Smooth muscle cell (in vitro differentiated cells): ENCODE results near the gene CDIP1. TPM values are rescaled to one million over a fixed set of nuclear protein-coding genes. Genes with fewer than 3 reads are reported as not detected.

ENCODE experiments used
- DNase-seq: peaks from one replicate; lab custom pipeline; 2025; ENCODE audit not compliant: unreplicated experiment; lab: John Stamatoyannopoulos, UW
- H2AFZ ChIP-seq: fragments of 200-600 bp; sonication (generic); 2 replicates; pipeline ENCODE4 v1.6.0; 2016; ENCODE audit warnings: antibody characterized with exemption, low read depth, mild to moderate bottlenecking
- H3F3A ChIP-seq: fragments of 200-600 bp; sonication (generic); 2 replicates; pipeline ENCODE4 v1.6.0; 2017; ENCODE audit warnings: antibody characterized with exemption, low read depth
- H3K27ac ChIP-seq: fragments of 200-600 bp; sonication (generic); 2 replicates; pipeline ENCODE4 v1.5.1; 2016; ENCODE audit warnings: low read depth, mild to moderate bottlenecking
- H3K27me3 ChIP-seq: fragments of 200-600 bp; sonication (generic); 2 replicates; pipeline ENCODE4 v1.6.1; 2016; ENCODE audit warnings: low read depth, mild to moderate bottlenecking
- H3K36me3 ChIP-seq: fragments of 200-600 bp; sonication (generic); 2 replicates; pipeline ENCODE4 v1.5.1; 2016; ENCODE audit warnings: low read depth
- H3K4me1 ChIP-seq: fragments of 200-600 bp; sonication (generic); 2 replicates; pipeline ENCODE4 v1.5.1; 2016; ENCODE audit warnings: low read depth
- H3K4me2 ChIP-seq: fragments of 200-600 bp; sonication (generic); 2 replicates; pipeline ENCODE4 v1.6.0; 2016; ENCODE audit warnings: mild to moderate bottlenecking
- H3K4me3 ChIP-seq: fragments of 200-600 bp; sonication (generic); 2 replicates; pipeline ENCODE4 v1.5.1; 2016; ENCODE audit warnings: mild to moderate bottlenecking
- H3K79me2 ChIP-seq: fragments of 200-600 bp; sonication (generic); 2 replicates; pipeline ENCODE4 v1.6.0; 2016; ENCODE audit warnings: low read depth, mild to moderate bottlenecking
- H3K9ac ChIP-seq: fragments of 200-600 bp; sonication (generic); 2 replicates; pipeline ENCODE4 v1.6.0; 2016; ENCODE audit warnings: low read depth
- H3K9me3 ChIP-seq: fragments of 200-600 bp; sonication (generic); replicated peaks from 2 replicates; pipeline ENCODE4 v1.5.1; 2016; ENCODE audit warnings: low read depth
- H4K20me1 ChIP-seq: fragments of 200-600 bp; sonication (generic); 2 replicates; pipeline ENCODE4 v1.6.0; 2016; ENCODE audit warnings: low read depth
- WGBS: methylation state at CpG from one replicate; pipeline ENCODE4 v1.1.7; 2016; ENCODE audit warnings: low lambda C conversion rate; 5-methylcytosine and 5-hydroxymethylcytosine counted together
- polyA plus RNA-seq: library from polyadenylated mRNA; unstranded; fragments of >200 nt; fragmentation: Nextera tagmentation; extraction: Ambion mirVana; gene quantifications from 2 replicates; pipeline ENCODE4 v1.2.1, GENCODE V29; 2016
- total RNA-seq: library from RNA; depleted of rRNA; stranded (reverse); fragments of >200 nt; gene quantifications from 2 replicates; pipeline ENCODE4 v1.2.3, GENCODE V29; 2014
- TF ChIP-seq, protein P1 (sequence below): fragments of 200-600 bp; sonication (generic); IDR thresholded peaks from 2 replicates; pipeline ENCODE4 v1.5.1; 2017; ENCODE audit warnings: borderline replicate concordance, mild to moderate bottlenecking, antibody characterized with exemption; ENCODE audit not compliant: insufficient read depth, poor library complexity, severe bottlenecking

Gene CDIP1
- total and polyA plus RNA-seq, 2 experiments from 2014 or later = 19.7 to 36.9 TPM

DNA sequence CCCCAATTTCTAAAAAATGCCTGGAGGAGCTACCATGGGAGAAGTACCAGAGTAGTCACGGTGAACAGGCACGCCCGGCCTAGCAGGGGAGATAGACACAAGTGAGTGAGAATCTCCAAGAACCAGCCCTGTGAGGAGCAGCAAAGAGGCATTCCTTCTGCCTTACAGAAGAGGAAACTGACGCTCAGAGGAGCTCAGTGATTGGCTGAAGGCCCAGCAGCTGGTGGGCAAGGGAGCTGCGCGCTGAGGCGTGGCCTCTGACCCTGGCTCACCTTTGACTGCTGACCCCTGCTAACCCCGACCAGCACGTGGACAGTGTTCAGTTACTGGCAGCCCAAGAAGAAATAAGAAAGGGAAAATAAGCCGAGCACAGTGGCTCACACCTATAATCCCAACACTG, 19.4 kb upstream of the CDIP1 start:
- no peak for DNase-seq
- TF ChIP-seq, protein P1, sequence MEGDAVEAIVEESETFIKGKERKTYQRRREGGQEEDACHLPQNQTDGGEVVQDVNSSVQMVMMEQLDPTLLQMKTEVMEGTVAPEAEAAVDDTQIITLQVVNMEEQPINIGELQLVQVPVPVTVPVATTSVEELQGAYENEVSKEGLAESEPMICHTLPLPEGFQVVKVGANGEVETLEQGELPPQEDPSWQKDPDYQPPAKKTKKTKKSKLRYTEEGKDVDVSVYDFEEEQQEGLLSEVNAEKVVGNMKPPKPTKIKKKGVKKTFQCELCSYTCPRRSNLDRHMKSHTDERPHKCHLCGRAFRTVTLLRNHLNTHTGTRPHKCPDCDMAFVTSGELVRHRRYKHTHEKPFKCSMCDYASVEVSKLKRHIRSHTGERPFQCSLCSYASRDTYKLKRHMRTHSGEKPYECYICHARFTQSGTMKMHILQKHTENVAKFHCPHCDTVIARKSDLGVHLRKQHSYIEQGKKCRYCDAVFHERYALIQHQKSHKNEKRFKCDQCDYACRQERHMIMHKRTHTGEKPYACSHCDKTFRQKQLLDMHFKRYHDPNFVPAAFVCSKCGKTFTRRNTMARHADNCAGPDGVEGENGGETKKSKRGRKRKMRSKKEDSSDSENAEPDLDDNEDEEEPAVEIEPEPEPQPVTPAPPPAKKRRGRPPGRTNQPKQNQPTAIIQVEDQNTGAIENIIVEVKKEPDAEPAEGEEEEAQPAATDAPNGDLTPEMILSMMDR = no peak
- WGBS = 92% methylated on average over 10 of the region's 10 CpGs
- no peaks in the 10 kb centered on the region for H3K36me3 ChIP-seq
- no peak overlapping the region for H3K4me3 ChIP-seq
- H3K4me1 ChIP-seq = no peaks in the 10 kb centered on the region
- no peaks in the 10 kb centered on the region for H4K20me1 ChIP-seq
- H3K4me2 ChIP-seq = no peak overlapping the region
- H3K27ac ChIP-seq = no peak overlapping the region
- no peak overlapping the region for H2AFZ ChIP-seq
- H3K9me3 ChIP-seq = no peaks in the 10 kb centered on the region
- no peaks in the 10 kb centered on the region for H3K79me2 ChIP-seq
- H3K9ac ChIP-seq = no peak overlapping the region
- H3K27me3 ChIP-seq = no peaks in the 10 kb centered on the region
- no peaks in the 10 kb centered on the region for H3F3A ChIP-seq

DNA sequence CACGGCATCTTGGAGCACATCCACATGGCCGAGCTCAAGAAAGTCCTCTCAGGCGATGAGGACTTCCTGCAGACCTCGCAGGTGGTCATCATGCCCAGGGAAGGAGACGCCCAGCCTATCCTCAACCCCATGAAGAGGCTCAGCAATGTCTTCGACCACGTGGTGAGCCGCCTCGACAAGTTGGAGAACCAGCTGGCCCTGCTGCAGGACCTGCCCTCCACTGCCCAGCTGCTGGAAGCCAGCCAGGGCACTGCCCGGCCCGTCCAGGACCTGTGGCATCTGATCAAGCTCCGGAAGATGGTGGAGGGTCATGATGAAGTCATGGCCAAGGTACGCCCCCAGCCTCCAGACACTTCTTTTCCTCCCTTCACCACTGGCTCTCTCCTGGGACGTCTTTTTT, 18.0 kb upstream of the CDIP1 start:
- Histone ChIP-seq H3K9ac (no peak overlapping the region), H3K4me2 (no peak overlapping the region), H3K27me3 (no peaks in the 10 kb centered on the region), H2AFZ (no peak overlapping the region), H4K20me1 (no peaks in the 10 kb centered on the region), H3K79me2 (no peaks in the 10 kb centered on the region), H3F3A (no peaks in the 10 kb centered on the region), H3K36me3 (no peaks in the 10 kb centered on the region), H3K4me1 (no peaks in the 10 kb centered on the region), H3K4me3 (no peak overlapping the region), H3K9me3 (no peaks in the 10 kb centered on the region), H3K27ac (no peak overlapping the region)
- TF ChIP-seq, protein P1 = no peak
- 94% methylated on average over 14 of the region's 14 CpGs for WGBS
- DNase-seq = no peak

DNA sequence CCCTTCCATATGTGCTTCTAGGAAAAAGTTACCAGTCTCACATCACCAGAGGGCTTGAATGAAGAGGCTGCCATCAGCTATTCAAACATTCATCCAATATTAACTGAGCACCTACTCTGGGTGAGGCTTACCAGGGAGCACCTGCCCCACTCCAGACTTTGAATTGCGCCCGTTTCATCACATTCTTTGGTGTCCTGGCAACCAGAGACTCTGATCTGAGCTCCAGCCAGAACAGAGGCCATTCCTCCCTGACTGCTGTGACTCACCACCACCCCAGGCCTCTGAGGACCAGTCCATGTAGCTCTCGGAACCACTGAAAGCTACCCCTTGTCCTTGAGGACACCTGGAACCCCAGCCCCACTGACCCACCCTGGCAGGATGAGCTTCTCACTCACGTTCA, 17.5 kb upstream of the CDIP1 start, which contains the start of gene C16orf96:
Gene C16orf96, plus strand, starts transcription at position 229 of the 400 bp plus-strand sequence. Its CDS starts 150 bp downstream, at position 379.
- DNase-seq = no peak
- 69% methylated on average over 4 of the region's 4 CpGs for WGBS
- no peak within 1 kb of the TSS for H3K4me2 ChIP-seq
- no peak within 1 kb of the TSS for H3K27ac ChIP-seq
- H3K27me3 ChIP-seq = no peaks in the 10 kb centered on the region
- no peaks in the 10 kb centered on the region for H3F3A ChIP-seq
- H3K36me3 ChIP-seq = no peaks in the 10 kb centered on the region
- no peaks in the 10 kb centered on the region for H3K79me2 ChIP-seq
- no peak within 1 kb of the TSS for H3K4me3 ChIP-seq
- H3K4me1 ChIP-seq = no peaks in the 10 kb centered on the region
- TF ChIP-seq, protein P1 = no peak
- no peak within 1 kb of the TSS for H3K9ac ChIP-seq
- no peaks in the 10 kb centered on the region for H3K9me3 ChIP-seq
- no peaks in the 10 kb centered on the region for H4K20me1 ChIP-seq
- no peak within 1 kb of the TSS for H2AFZ ChIP-seq

DNA sequence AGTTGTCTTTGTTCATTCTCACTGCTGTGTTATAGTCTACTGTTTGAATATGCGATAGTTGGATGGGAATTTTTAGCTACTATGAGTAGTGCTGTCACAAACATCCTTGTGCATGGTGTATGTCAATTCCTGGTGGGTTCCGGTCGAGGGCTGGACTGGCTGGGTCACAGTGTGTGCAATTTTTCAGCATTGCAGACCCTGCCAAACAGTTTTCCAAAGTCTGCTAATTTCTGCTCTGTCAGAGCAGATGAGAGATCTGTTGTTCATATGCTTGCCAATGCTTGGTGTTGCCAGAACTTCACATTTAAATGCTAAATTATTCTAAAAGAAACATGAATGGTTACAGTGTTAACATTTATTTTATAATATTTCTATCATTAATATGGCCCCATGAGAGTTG, 14.0 kb upstream of the CDIP1 start:
- Histone ChIP-seq H2AFZ (no peak overlapping the region), H3K27ac (no peak overlapping the region), H3K79me2 (no peaks in the 10 kb centered on the region), H3K9ac (no peak overlapping the region), H3K9me3 (no peaks in the 10 kb centered on the region), H3K4me2 (no peak overlapping the region), H3F3A (no peaks in the 10 kb centered on the region), H4K20me1 (no peaks in the 10 kb centered on the region), H3K4me3 (no peak overlapping the region), H3K4me1 (no peaks in the 10 kb centered on the region), H3K27me3 (no peaks in the 10 kb centered on the region), H3K36me3 (no peaks in the 10 kb centered on the region)
- DNase-seq = no peak
- TF ChIP-seq, protein P1 = no peak
- 92% methylated on average over 3 of the region's 3 CpGs for WGBS
